Duodenal mucosa (tissue), 2 donors: Measurements from ENCODE around the gene CTSE.
"Not testable (repeated sequence)": the region's sequence is repeated elsewhere in the genome, so short reads cannot be mapped to it uniquely, and the experiment has no call there.

Experiments used
- H3K27ac ChIP-seq: one replicate; pipeline ENCODE4 v1.7.0; 2013; ENCODE audit warnings: low read depth, low read length
- H3K27me3 ChIP-seq, 2 donors: one replicate each; pipeline ENCODE4 v1.7.0; 2013; ENCODE audit warnings: low read length in 2 of 2, control low read depth in 1 of 2; ENCODE audit not compliant: insufficient read depth in 2 of 2, control insufficient read depth in 1 of 2
- H3K36me3 ChIP-seq, 2 donors: one replicate each; pipeline ENCODE4 v1.7.0; 2013; ENCODE audit warnings: low read length in 2 of 2, control low read depth in 1 of 2; ENCODE audit not compliant: insufficient read depth in 2 of 2, control insufficient read depth in 1 of 2
- H3K4me1 ChIP-seq, 2 donors: one replicate each; pipeline ENCODE4 v1.7.0; 2013; ENCODE audit warnings: low read length in 2 of 2, control low read depth in 1 of 2; ENCODE audit not compliant: insufficient read depth in 2 of 2, control insufficient read depth in 1 of 2
- H3K4me3 ChIP-seq, 2 donors: one replicate each; pipeline ENCODE4 v1.7.0; 2013; ENCODE audit warnings: low read length in 2 of 2, low read depth in 1 of 2
- H3K9ac ChIP-seq, 2 donors: one replicate each; pipeline ENCODE4 v1.7.0; 2013; ENCODE audit warnings: low read length in 2 of 2, low read depth in 1 of 2
- H3K9me3 ChIP-seq, 2 donors: one replicate each; pipeline ENCODE4 v1.7.0; 2013; ENCODE audit warnings: low read length in 2 of 2, control low read depth in 1 of 2; ENCODE audit not compliant: control insufficient read depth in 1 of 2

Gene CTSE

DNA sequence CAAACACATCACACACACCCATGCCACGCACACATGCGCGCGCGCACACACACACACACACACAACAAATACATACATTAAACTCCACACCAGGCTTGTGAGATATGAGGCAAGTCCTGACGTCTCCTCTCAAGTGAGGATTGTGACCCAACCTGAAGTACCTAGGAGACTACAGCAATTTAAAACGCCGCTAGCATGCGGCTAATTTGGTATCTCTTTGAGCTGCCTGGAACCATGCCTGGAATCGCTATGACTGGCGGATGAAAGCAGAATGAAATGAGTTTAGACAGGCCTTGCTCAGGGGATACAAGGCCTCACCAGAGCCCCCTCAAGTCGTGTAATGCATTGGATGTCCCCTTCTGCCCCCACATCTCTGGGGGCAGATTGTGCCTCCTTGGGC, 18.9 kb downstream of the CTSE start:
- Histone ChIP-seq H3K9me3 (no peaks in the 10 kb centered on the region), H3K4me3 (no peak overlapping the region), H3K36me3 (no peaks in the 10 kb centered on the region), H3K4me1 (peaks cover 6 to 9% of the 10 kb centered on the region in 2 donors), H3K9ac (no peak overlapping the region), H3K27me3 (no peaks in the 10 kb centered on the region), H3K27ac (no peak overlapping the region)

DNA sequence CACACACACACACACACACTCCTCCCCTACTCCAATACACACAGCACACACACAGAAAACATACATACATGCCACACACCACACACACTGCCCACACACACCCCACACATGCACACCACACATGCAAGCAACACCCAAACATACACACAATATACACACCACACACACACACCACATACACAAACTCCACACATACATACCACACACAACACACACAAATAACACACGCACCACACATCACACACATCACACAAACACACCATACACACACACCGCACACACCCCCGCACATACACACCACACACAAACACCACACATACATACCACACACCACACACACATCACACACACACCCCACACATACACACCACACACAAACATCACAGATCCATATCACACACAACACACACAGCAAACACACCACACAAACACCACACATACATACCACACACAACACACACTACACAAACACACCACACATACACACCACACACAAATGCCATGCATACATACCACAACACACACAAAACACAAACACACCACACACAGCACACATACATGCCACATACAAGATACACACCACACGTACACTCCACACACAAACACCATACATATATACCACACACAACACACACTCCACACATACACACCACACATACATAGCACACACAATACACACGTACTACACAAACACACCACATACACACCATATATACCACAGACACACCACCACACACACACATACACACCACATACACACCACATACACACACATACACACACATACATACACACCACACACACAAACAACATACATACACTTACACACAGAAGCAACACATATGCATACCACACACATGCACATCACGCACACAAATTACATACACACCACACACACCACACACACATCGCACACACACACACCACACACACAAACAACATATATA, 19.6 kb downstream of the CTSE start:
- Histone ChIP-seq H3K27me3 (no peaks in the 10 kb centered on the region), H3K9ac (no peak overlapping the region), H3K9me3 (no peaks in the 10 kb centered on the region), H3K4me1 (peaks cover 6 to 9% of the 10 kb centered on the region in 2 donors), H3K4me3 (no peak overlapping the region), H3K27ac (no peak overlapping the region), H3K36me3 (no peaks in the 10 kb centered on the region)

DNA sequence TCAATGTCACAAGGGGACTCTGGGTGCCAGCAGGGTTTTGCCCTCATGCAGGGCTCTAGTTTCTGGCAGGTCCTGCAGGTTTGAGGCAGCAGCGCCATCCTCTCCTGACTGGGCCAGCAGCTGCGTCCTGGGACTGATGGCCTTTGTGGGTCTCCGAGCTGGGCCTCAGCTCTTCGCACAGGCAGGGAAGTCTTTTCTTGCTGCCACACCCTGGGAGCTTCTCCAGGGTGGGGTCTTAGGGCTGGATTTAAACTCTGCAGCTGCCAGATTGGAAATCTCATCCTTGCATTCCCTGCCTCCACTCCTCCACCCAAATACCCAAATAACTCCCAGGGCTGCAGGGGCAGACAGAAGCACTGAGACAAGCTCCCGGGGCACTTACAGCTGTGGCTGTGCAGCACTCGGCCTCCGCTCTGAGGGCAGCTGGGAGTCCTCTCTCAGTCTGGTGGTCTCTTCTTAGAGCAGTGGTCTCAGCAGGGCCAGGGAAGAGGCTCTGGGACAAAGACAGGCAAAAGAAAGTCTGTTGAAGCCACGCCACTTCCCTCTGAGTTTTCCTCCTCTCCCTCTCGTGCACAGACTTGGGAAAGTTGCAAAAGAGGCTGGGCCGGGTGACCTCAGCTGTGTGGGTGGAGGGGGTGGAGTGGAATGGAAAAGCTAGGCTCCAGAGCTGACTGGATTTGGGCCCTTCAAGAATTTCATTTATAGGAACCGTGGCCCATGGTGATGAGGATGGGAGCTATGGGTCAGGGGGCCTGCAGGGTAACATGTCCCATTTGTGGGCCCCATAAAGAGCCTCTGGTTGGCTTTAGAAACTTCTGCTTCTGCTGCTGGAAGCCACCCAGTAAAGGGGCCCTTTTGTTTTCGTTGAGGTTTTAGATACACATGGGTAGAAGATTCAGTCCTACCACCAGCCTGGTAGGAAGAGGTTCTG, 20.6 kb downstream of the CTSE start, which contains the start of gene RAB7B:
Gene RAB7B, minus strand, starts transcription at position 525 of the 931 bp plus-strand sequence. CDS start 9,260 bp downstream, outside the sequence.
- Histone ChIP-seq H3K9me3 (no peaks in the 10 kb centered on the region), H3K4me3 (peak within 1 kb of the TSS; percentile 9 to 60), H3K27me3 (no peaks in the 10 kb centered on the region), H3K9ac (no peak within 1 kb of the TSS), H3K36me3 (no peaks in the 10 kb centered on the region), H3K27ac (peak within 1 kb of the TSS; percentile 4), H3K4me1 (peaks cover 6 to 9% of the 10 kb centered on the region in 2 donors)

DNA sequence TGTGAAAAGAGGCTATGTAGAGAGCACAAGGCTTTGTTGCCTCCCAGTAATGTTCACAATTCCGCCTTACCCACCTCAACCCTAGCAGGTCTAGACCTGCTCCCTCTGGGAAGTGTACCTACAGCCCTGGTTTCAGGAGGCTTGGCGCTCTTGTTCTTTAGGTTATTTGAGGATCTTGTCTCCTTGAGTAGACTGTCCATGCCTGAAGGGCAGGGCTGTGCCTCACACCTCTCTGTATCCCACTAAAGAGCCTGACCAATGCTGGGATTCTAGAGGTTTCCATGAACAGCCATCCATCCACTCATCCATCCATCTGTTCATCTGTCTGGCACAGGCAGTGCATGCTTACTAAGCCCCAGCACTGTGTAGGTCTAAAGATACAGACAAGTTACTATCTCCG, 21.5 kb downstream of the CTSE start:
- H3K9ac ChIP-seq = no peak overlapping the region
- no peaks in the 10 kb centered on the region for H3K9me3 ChIP-seq
- H3K36me3 ChIP-seq = no peaks in the 10 kb centered on the region
- H3K4me3 ChIP-seq = peak overlapping the region; percentile 9 to 60
- no peak overlapping the region for H3K27ac ChIP-seq
- H3K4me1 ChIP-seq = peaks cover 6 to 9% of the 10 kb centered on the region in 2 donors
- no peaks in the 10 kb centered on the region for H3K27me3 ChIP-seq

DNA sequence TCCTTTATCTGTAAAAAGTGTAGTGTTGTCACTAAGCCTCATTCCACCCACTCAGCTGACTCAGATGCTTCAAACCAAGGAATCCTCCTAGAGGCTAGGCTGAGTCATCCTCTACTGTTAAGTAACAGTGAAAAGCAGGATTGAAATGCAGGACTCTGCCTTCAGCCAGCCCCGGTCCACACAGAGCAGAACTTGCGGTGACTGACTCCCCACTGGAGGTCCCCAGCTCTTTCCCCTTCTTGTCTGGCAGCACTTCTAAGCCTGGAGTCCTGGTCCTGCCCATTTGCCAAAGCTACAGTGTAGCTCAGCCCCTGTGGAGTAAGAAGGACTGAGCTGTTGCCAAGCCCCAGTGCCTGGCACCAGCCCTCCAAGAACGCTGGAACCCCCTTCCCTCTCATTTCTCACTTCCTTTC, 22.2 kb downstream of the CTSE start:
- no peaks in the 10 kb centered on the region for H3K27me3 ChIP-seq
- peaks cover 6 to 9% of the 10 kb centered on the region in 2 donors for H3K4me1 ChIP-seq
- H3K9ac ChIP-seq = no peak overlapping the region
- no peak overlapping the region for H3K27ac ChIP-seq
- peak overlapping the region in 1 of 2 donors; percentile 45 for H3K4me3 ChIP-seq
- no peaks in the 10 kb centered on the region for H3K9me3 ChIP-seq
- H3K36me3 ChIP-seq = no peaks in the 10 kb centered on the region

DNA sequence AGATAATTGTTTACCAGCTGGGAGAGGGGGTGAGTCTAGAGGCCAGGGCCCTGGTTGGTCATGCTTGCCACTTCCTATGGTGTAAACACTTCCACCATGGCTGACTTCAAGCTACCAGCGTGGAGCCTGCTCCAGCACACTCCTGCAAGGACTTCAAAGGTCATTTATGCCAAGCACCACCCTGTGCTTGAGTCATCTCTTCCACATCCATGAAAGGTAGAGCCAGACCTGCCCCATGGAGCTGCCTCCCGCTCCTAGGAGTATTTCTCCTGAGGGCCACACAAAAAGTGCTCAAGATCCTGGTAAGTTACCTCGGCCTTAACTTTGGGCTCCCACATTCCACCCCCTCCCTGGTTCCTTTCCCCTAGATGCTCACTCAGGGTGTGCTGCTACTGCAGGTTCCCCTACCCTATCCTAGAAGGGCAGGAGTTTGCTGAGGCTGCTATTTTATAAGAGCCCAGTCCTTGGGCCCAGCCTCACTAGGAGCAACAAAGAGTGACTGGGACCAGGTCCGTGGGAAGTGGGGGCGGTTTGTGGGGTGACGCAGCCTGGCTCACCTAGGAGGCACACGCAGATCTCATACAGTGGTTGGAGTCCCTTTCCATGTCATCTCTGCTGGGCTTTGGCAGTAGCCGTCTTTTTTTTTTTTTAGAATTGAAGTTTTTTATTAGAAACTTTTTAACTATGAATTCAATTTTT, 22.9 kb downstream of the CTSE start:
- H3K4me3 ChIP-seq = no peak overlapping the region
- H3K27ac ChIP-seq = no peak overlapping the region
- no peaks in the 10 kb centered on the region for H3K27me3 ChIP-seq
- H3K4me1 ChIP-seq = peaks cover 6 to 9% of the 10 kb centered on the region in 2 donors
- no peak overlapping the region for H3K9ac ChIP-seq
- no peaks in the 10 kb centered on the region for H3K9me3 ChIP-seq
- no peaks in the 10 kb centered on the region for H3K36me3 ChIP-seq

DNA sequence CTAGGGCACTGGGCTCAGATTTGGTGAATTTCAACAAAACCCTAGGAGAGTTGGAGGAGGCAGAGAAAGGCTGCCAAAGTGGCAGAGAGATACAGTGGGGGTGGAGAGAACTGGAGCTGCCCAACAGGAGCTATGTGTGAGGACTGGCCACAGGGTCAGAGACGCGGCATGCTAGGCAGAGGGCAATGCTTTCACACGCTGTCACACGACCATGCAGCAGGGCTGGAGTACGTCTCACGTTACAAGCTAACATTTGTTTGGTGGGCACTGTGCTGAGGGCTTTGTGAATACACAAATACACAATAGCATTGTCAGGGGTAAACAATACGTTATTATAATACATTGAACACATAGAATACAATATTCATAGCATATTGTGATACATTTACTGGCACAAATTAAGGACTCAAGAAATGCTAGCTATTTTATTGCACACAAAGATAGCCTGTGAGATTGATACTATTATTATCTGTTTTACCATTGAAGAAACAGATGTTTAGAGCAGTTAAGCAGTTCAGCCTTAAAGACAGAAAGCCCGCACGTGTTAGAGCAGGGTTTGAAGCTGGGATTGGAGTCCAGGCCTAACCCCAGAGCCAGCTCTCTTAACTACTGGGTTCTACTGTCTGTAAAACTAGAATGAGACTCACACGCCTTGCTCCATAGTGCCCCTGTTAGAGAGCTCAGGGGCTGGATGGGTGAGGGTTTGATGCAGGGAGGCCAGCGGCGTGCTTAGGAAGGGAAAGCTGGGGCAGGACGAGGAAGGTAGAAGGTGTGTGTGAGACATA, 25.0 kb downstream of the CTSE start:
- Histone ChIP-seq H3K9ac (no peak overlapping the region), H3K4me3 (no peak overlapping the region), H3K4me1 (peaks cover 0 to 8% of the 10 kb centered on the region in 2 donors), H3K27me3 (peaks cover 0 to 2% of the 10 kb centered on the region in 2 donors), H3K9me3 (no peaks in the 10 kb centered on the region), H3K36me3 (no peaks in the 10 kb centered on the region), H3K27ac (no peak overlapping the region)

DNA sequence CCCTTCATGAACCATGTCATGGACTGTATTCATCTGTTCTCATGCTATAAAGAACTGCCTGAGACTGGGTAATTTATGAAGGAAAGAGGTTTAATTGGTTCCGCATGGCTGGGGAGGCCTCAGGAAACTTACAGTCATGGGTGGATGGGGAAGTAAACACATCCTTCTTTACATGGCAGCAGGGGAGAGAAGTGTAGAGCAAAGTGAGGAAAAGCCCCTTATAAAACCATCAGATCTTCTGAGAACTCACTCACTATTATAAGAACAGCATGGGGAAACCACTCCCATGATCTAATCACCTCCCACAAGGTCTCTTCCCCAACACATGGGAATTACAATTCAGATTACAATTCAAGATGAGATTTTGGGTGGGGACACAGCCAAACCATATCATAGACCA, 27.1 kb downstream of the CTSE start:
- H3K36me3 ChIP-seq, H3K9ac ChIP-seq, H3K27me3 ChIP-seq, H3K4me3 ChIP-seq, H3K9me3 ChIP-seq, H3K4me1 ChIP-seq, H3K27ac ChIP-seq: not testable (repeated sequence)

DNA sequence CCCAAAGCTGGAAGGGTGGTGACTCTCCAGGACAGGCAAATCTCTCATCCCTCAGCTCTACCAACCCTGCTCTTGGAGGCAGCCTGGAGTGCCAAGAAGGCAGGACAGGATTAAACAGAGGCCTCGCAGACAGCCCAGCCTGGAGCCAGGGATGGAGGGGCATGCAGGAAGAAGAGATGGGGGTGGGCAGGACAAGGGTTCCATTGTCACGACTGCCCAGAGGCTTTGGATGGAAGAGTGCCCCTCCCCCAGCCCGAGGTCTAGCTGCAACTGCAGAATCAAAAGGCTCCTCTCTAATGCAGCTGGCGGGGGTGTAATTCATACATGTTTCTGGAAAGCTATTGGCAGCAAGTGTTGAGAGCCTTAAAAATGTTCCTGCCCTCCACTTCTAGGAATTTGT, 29.3 kb downstream of the CTSE start:
- H3K4me3 ChIP-seq = no peak overlapping the region
- no peaks in the 10 kb centered on the region for H3K9me3 ChIP-seq
- no peaks in the 10 kb centered on the region for H3K36me3 ChIP-seq
- peaks cover 0 to 2% of the 10 kb centered on the region in 2 donors for H3K27me3 ChIP-seq
- H3K27ac ChIP-seq = no peak overlapping the region
- no peak overlapping the region for H3K9ac ChIP-seq
- no peaks in the 10 kb centered on the region for H3K4me1 ChIP-seq
